Activated naive CD4-positive, alpha-beta T cell (primary cell): ENCODE measurements around the gene GCNT2.
"Not testable (repeated sequence)": the region's sequence is repeated elsewhere in the genome, so short reads cannot be mapped to it uniquely, and the experiment has no call there.

Source experiments
- DNase-seq, 4 experiments: peaks; one replicate each; lab custom pipeline; 2025; lab: John Stamatoyannopoulos, UW

GCNT2 gene

GRCh38 chr6:10580570-10580969 is 59.4 kb downstream of the GCNT2 start:
- no peak for DNase-seq

DNA sequence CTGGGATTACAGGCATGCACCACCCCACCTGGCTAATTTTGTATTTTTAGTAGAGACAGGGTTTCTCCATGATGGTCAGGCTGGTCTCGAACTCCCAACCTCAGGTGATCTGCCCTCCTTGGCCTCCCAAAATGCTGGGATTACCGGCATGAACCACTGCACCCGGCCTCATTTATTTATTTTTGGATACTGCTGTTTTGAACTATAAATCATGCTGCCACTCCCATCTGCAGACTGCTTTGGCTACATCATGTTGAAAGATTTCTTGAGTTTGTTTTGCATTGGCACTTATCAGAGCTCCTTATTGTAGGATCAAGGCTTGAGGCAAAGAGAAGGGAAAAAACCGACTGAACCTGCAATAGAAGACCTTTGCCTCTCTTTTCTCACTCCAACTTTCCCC is 60.3 kb downstream of the GCNT2 start:
- not testable (repeated sequence) for DNase-seq

GRCh38 chr6:10582774-10583508 is 61.8 kb downstream of the GCNT2 start:
- DNase-seq = no peak

GRCh38 chr6:10583509-10583901 is 62.4 kb downstream of the GCNT2 start:
- no peak for DNase-seq

DNA sequence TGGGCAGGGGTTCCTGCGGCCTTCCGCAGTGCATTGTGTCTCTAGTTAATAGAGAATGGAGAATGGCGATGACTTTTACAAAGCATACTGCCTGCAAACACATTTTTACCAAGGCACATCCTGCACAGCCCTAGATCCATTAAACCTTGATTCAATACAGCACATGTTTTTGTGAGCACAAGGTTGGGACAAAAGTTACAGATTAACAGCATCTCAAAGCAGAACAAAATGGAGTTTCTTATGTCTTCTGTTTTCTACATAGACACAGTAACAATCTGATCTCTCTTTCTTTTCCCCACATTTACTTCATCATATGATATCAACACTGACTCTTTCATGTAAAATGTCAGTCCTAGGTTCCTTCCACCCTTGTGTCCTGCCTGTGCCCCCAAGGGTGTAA is 63.5 kb downstream of the GCNT2 start:
- no peak for DNase-seq

DNA sequence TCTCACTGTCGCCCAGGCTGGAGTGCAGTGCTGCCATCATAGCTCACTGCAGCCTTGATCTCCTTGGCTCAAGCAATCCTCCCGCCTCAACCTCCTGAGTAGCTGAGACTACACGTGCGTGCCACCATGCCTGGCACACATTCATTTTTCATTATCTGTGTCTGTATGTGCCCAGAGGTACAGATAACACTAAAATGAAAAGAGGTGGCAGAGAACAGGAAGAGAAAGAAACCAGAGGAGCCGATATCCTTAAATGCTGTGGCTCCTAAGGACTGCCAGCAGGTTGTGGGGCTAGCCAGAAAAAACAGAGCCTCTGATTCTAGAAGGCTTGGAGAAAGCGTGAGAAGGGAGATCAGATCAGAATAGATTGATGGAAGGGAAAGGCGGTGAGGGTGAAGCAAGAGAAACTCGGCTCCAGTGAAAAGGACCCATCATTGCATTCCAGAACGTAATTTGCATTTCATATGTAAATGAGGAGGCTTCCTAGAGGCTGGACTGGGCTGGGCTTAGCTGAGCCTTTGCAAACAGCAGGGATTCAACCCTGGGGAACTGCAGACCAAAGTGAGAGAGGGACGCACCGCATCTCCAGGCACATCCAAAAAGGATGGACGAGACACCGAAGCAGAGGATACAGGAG is 64.2 kb downstream of the GCNT2 start:
- no peak for DNase-seq

DNA sequence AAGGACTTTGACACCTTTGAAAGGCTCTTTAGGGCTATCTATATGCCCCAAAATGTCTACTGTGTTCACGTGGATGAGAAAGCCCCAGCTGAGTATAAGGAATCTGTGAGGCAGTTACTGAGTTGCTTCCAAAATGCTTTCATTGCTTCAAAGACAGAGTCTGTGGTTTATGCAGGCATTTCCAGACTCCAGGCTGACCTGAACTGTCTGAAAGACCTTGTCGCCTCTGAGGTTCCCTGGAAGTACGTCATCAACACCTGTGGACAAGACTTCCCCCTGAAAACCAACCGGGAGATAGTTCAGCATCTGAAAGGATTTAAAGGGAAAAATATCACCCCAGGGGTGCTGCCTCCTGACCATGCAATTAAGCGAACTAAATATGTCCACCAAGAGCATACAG is 65.2 kb downstream of the GCNT2 start:
- no peak for DNase-seq

GRCh38 chr6:10587656-10588406 is 66.7 kb downstream of the GCNT2 start:
- no peak for DNase-seq

DNA sequence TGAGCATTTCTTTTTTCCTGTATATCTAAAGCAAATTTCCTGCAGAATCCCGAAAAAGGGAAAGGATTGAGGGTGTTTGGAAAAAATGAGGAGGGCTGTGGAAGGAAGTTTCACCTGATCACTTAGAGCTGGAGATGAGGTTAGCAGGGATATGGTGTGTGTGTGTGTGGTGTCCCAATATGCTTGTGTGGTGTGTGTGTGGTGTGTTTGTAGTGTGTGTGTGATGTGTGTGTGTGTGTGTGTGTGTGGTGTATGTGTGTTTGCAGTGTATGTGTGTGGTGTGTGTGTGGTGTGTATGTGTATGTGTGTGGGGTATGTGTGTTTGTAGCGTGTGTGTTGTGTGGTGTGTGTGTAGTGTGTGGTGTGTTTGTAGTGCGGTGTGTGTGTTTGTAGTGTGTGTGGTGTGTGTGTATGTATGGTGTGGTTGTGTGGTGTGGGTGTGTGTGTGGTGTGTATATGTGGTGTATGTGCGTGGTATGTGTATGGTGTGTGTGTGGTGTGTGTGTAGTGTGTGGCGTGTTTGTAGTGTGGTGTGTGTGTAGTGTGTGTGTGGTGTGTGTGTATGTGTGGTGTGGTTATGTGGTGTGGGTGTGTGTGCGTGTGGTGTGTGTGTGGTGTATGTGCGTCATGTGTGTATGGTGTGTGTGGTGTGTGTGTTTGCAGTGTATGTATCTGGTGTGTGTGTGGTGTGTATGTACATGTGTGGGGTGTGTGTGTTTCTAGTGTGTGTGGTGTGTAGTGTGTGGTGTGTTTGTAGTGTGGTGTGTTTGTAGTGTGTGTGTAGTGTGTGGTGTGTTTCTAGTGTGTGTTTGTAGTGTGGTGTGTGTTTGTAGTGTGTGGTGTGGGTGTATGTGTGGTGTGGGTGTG is 67.6 kb downstream of the GCNT2 start:
- no peak for DNase-seq

DNA sequence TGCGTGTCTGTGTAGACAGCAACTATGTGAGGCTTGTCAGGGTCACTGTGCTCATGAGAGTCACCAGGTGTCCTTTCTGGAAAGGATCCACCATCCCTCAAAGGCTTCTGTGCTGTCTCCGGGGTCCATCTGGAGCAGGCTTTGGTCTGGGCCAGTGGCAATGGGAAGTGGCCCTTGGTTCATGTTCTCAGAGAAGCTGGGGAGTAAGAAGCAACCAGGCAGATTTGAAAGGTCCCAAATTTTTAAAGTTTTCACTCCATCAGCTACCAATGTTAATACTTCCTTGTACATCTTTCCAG is 68.2 kb downstream of the GCNT2 start:
- DNase-seq = no peak

DNA sequence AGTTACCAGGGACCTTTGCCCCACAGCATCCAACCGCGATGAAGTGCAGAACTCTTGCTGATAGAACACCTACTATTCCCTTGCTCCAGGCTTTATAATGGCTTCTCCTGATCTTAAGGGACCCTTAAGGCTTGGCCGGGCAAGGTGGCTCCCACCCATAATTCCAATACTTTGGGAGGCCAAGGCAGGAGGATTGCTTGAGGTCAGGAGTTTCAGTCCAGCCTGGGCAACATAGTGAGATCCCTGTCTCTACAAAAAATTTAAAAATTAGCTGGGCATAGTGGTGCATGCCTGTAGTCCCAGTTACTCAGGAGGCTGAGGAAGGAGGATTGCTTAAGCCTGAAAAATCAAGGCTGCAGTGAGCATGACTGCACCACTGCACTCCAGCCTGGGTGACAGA is 68.8 kb downstream of the GCNT2 start:
- no peak for DNase-seq

DNA sequence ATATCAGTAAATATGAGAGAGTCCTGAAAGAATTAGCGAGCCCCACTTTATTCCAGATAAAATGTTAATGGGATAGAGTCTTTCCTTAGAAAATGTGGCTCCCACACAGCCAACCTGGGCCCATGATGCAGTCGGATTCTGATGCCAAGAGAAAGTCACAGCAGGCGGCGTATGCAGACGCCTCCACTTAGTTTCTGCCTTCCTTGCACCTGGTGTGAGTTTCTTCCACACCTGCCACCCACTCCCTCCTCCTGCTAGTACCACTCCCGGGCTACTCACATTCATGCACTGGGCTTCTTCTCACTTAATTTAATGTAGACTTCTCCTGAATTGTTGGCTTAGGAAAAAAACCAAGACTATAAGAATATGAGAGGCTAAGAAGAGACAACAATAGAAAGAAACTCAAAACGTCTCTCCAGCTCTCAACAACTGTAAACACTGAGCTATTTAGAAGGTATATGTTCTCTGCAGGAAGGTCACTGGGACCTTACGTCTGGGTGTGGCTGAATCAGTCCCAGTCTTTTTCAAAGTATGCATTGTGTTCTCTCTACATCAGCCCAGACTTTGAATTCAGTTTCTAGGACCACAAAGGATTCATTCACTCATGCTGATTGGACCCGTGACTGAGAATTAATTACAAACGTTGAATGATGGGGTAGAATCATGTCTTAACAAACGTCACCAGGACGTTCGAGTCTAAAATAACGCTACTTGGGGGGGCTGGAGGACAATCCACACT is 70.4 kb downstream of the GCNT2 start:
- DNase-seq = no peak

DNA sequence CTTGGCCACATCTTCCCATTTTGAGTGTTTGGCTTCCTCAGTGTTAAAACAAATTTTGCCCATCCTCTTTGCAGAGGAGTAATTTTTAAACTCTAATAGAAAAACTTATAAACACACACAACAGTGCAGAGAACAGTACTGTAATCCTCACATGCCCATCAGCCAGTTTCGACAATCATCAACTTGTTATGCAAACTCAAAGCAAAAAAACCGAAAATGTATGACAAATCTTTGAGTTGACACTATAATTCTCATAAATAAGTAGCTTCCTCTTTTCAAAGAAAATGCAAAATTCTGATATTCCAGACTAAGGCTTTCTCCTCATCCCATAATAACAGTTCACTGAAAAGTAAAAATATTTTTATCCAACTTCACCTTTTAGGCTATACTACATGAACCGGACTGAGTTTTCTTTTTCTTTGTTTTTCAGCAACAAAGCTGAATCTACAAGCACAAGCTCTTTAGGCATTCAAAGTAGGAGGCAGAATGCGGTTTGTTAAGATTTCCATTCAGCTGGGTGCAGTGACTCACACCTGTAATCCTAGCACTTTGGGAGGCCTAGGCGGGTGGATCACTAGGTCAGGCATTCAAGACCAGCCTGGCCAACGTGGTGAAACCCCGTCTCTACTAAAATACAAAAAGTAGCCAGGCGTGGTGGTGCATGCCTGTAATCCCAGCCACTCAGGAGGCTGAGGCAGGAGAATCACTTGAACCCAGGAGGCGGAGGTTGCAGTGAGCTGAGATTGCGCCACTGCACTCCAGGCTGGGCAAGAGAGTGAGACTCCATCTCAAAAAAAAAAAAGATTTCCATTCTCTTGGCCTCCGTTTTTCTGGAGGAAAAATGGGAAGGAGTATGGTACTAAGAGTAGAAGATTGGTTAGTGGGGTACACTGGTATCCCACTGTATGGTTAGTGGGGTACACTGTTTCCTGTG is 74.8 kb downstream of the GCNT2 start:
- DNase-seq = no peak

DNA sequence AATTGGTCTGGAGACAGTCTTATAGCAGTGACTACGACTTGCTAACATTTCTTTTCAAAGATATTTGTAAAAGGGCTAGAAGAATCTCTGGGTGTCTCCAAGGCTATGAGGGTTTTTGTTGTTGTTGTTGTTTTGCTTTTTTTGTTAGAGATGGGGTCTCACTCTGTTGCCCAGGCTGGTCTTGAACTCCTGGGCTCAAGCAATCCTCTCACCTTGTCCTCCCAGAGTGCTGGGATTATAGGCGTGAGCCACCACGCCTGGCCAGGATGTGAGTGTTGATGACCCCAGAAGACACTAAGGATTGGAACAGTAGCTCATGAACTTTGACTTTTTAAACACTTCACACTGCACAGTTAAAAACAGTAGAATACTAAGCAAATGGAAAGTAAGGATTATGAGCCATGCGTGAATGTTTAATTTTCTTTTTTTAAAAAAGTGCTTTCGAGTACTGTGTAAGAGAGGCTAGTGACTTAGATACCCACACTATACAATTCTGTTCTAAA is 76.4 kb downstream of the GCNT2 start:
- DNase-seq = no peak

DNA sequence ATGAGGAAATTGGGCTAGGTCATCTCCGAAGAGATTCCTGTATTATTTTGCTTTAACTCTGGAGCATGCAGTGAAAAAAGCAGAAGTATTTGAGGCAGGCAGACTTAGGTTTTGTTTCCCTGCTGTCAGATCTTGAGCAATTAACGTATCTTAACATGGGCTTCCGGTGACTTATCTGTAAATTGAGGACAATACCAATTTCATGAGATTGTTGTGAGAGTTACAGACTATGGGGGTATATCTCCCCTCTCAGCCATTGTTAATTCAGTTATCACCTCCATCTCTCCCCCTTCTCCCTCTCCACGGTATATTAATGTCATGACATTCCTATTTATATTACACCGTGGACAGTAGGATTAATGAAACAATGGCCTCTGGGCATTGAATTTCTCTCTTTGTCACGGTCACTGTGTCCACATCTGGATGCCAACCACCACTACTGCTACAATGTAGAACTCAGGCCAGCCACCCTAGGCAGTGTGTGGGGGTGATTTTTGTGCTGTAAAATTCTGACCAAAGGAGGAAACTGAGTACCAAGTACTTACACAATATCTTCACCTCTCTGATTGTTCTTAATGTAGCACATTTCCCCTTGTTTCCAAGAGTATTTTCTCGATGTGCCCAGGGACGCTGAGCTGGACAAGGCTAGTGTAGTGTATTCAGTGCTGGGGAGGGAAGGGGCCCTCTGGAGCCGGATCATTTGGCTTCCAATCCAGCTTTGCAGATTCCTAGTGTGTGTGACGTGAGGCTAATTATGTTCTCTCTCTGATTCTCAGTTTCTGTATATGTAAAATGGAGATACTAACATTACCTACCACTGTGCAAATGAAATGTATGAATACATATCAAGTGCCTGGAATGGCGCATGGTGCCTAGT is 77.2 kb downstream of the GCNT2 start:
- no peak for DNase-seq

GRCh38 chr6:10599046-10599445 is 77.9 kb downstream of the GCNT2 start:
- no peak for DNase-seq

- not testable (repeated sequence) for DNase-seq
These were observed 79.5 kb downstream of the GCNT2 start for GRCh38 chr6:10600681-10601080.

GRCh38 chr6:10603219-10603618 is 82.1 kb downstream of the GCNT2 start:
- DNase-seq = no peak

DNA sequence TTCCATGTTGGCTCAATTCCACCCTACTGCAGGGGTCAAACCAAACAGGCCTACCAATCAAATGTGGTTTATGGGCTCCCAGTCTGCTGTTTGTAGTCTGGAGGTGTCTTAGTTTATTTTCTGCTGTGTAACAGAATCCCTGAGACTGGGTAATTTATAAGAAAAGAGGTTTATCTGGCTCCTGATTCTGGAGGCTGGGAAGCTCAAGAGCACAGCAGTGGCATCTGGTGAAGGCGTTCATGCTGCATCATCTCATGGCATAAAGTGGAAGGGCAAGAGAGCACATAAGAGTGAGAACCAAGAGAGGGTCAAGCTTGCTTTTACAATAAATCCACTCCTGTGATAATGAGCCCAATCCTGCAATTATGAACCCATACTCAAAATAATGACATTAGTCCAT is 87.9 kb downstream of the GCNT2 start:
- DNase-seq = no peak
